D721Med (cell line): ENCODE data around the gene TMEM169.

ENCODE experiments used
- DNase-seq: peaks from one replicate; pipeline ENCODE4 v3.0.0; 2011; ENCODE audit warnings: low spot score; ENCODE audit not compliant: insufficient read length
- FAIRE-seq: peaks from 2 replicates; lab custom pipeline; 2011; peaks lifted over from hg19 to GRCh38; lab: Jason Lieb, UNC
- CTCF ChIP-seq: IDR thresholded peaks from 2 replicates; pipeline ENCODE4 v1.5.1; 2012; ENCODE audit warnings: mild to moderate bottlenecking, control low read depth; ENCODE audit not compliant: insufficient read depth; ENCODE audit errors: missing control alignments

TMEM169 gene

GRCh38 chr2:216109962-216110614 lies 28.4 kb downstream of the TMEM169 start:
- FAIRE-seq: no peak
- peak; percentile 50 for TF ChIP-seq CTCF
- DNase-seq: no peak

- no peak for DNase-seq
- no peak for TF ChIP-seq CTCF
- FAIRE-seq: no peak
Measured at GRCh38 chr2:216110620-216111019, 28.9 kb downstream of the TMEM169 start.

- DNase-seq: no peak
- no peak for FAIRE-seq
- no peak for TF ChIP-seq CTCF
Measured at GRCh38 chr2:216111122-216111521, 29.4 kb downstream of the TMEM169 start.

- no peak for FAIRE-seq
- TF ChIP-seq CTCF: no peak
Measured at GRCh38 chr2:216112926-216113325, 31.2 kb downstream of the TMEM169 start.

GRCh38 chr2:216113572-216113971 lies 31.9 kb downstream of the TMEM169 start:
- TF ChIP-seq CTCF: no peak
- FAIRE-seq: no peak
- DNase-seq: no peak

More at GRCh38 chr2:216112926-216113325, 31.2 kb downstream of the TMEM169 start:
- no peak for DNase-seq

- FAIRE-seq (no peak), DNase-seq (no peak)
- no peak for TF ChIP-seq CTCF
Measured at GRCh38 chr2:216114382-216114713, 32.6 kb downstream of the TMEM169 start.

GRCh38 chr2:216114714-216115531 lies 33.2 kb downstream of the TMEM169 start:
- FAIRE-seq (peak; percentile 80), DNase-seq (peak; percentile 29)
- TF ChIP-seq CTCF: peak; percentile 83
